CD4-positive, alpha-beta T cell treated with Interleukin-17A for 1 hour (primary cell): ENCODE data around the gene TECPR2.
"Not testable (repeated sequence)": the region's sequence is repeated elsewhere in the genome, so short reads cannot be mapped to it uniquely, and the experiment has no call there.

Experiments used
- DNase-seq: peaks from one replicate; pipeline ENCODE4 v3.0.0-alpha.2; 2020

The TECPR2 gene

GRCh38 chr14:102510616-102511520 is 148.1 kb downstream of the TECPR2 start:
- DNase-seq = no peak

- DNase-seq = no peak
Observed at GRCh38 chr14:102511538-102511937, 148.8 kb downstream of the TECPR2 start.

GRCh38 chr14:102512793-102513300 is 150.1 kb downstream of the TECPR2 start:
- DNase-seq = no peak

GRCh38 chr14:102513899-102514772 is 151.4 kb downstream of the TECPR2 start:
- DNase-seq = no peak

GRCh38 chr14:102514987-102515733 is 152.4 kb downstream of the TECPR2 start:
- DNase-seq = no peak

GRCh38 chr14:102516531-102517391 is 154.0 kb downstream of the TECPR2 start:
- DNase-seq = peak; percentile 62

GRCh38 chr14:102517392-102518062 is 154.8 kb downstream of the TECPR2 start:
- DNase-seq = no peak

- no peak for DNase-seq
Observed at GRCh38 chr14:102518063-102518648, 155.4 kb downstream of the TECPR2 start.

GRCh38 chr14:102519709-102520108 is 157.0 kb downstream of the TECPR2 start:
- DNase-seq = not testable (repeated sequence)

GRCh38 chr14:102523200-102523568 is 160.4 kb downstream of the TECPR2 start:
- no peak for DNase-seq

- DNase-seq = no peak
Observed at GRCh38 chr14:102523569-102524450, 161.1 kb downstream of the TECPR2 start.

- DNase-seq = peak; percentile 93
Observed at GRCh38 chr14:102524451-102525218, 161.9 kb downstream of the TECPR2 start.

GRCh38 chr14:102525219-102525928 is 162.6 kb downstream of the TECPR2 start:
- peak; percentile 63 for DNase-seq

- no peak for DNase-seq
Observed at GRCh38 chr14:102525929-102526497, 163.3 kb downstream of the TECPR2 start.

- DNase-seq = no peak
Observed at GRCh38 chr14:102528431-102529170, 165.9 kb downstream of the TECPR2 start.

- no peak for DNase-seq
Observed at GRCh38 chr14:102530828-102531478, 168.2 kb downstream of the TECPR2 start.
